Activated naive CD4-positive, alpha-beta T cell treated with anti-CD3 and anti-CD28 coated beads, Interleukin-2, amount 10 ng/mL, durations not matched to agents 7 days and 5 days (primary cell): ENCODE measurements around the gene MITF.
"Not testable (repeated sequence)": the region's sequence is repeated elsewhere in the genome, so short reads cannot be mapped to it uniquely, and the experiment has no call there.

Experiments used
- CTCF ChIA-PET: fragments of 350-600 bp; sonication (Branson Sonifier 250); formaldehyde crosslinking; loops from one replicate; lab custom pipeline; 2021; ENCODE audit warnings: antibody characterized with exemption; lab: Charles Lee
- DNase-seq: peaks from one replicate; pipeline ENCODE4 v3.0.0-alpha.2; 2020
- H3K27ac Mint-ChIP-seq: one replicate; pipeline ENCODE4 v1.8.0; 2021; ENCODE audit warnings: mild to moderate bottlenecking, moderate library complexity, mixed read lengths
- H3K27me3 Mint-ChIP-seq: one replicate; pipeline ENCODE4 v1.8.0; 2021; ENCODE audit warnings: mild to moderate bottlenecking, mixed read lengths
- H3K36me3 Mint-ChIP-seq: one replicate; pipeline ENCODE4 v1.8.0; 2021; ENCODE audit warnings: mixed read lengths
- H3K4me1 Mint-ChIP-seq: one replicate; pipeline ENCODE4 v1.8.0; 2021; ENCODE audit warnings: mixed read lengths
- H3K4me3 Mint-ChIP-seq: one replicate; pipeline ENCODE4 v1.8.0; 2021; ENCODE audit warnings: mild to moderate bottlenecking, moderate library complexity, mixed read lengths
- H3K9me3 Mint-ChIP-seq: one replicate; pipeline ENCODE4 v1.8.0; 2021; ENCODE audit warnings: mixed read lengths

MITF gene

DNA sequence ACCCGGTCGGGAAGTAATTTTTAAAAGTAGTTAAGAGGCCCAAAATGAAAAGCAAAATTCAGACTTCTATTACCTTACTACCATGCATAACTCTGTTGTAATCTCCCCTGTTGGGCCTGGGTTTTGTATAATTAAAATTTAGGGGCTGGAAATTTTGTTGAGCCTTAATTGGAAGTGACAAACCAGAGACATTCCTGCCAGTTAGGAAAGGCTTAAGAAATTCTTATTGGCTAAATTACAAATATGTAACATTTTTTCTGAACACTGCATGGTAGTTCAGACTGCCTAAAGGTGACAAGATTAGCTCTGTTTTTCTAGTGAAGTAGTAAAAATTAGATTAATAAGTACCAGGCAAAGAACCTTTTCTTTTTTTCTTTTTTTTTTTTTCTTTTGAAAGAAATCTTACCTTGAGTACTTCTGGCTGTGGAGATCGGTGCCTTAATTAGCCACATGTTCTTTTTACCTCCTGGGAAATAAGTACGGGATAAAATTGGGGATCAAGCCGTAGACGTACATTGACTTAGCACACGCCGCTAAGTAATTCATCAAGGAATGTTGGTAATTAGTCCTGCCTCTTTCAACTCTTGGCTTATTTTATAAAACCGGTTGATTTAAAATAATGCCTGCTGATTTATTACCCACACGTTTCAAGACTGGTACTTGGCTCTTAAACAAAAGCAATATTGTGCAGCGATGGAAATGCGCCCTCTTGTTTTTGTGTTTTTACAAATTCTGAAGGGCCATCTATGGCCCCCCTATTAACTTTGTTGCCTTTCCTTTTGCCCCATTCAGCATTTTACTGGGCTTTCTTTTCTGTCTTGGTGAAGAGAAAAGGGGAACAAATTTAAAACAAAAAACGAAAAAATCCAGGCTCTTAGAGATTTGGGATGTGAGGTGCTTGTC, 149.0 kb downstream of the MITF start:
- CTCF ChIA-PET, result no interaction called here
- H3K27ac Mint-ChIP-seq, result no peak overlapping the region
- H3K36me3 Mint-ChIP-seq, result no peaks in the 10 kb centered on the region
- no peaks in the 10 kb centered on the region for H3K4me1 Mint-ChIP-seq
- DNase-seq, result no peak
- H3K9me3 Mint-ChIP-seq, result no peaks in the 10 kb centered on the region
- H3K27me3 Mint-ChIP-seq, result no peaks in the 10 kb centered on the region
- no peak overlapping the region for H3K4me3 Mint-ChIP-seq

DNA sequence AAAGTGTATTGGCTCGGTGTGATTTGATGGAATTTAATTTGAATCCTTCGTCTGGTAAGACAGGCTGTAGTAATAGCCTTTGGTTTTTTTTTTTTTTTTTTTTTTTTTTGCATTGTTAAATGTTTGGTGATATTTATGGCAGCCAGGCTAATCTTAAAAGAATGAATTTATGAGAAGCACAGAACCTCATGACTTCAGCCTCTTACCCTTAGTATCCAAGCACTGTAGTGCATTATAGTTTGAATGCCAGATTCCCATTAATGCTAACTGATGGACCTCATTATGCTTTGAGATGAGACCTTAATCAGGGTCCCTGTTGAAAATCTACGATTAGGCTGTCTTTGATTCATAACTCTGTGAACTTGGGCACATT, 149.7 kb downstream of the MITF start:
- Mint-ChIP-seq H3K4me1 (no peaks in the 10 kb centered on the region), H3K27me3 (no peaks in the 10 kb centered on the region), H3K9me3 (no peaks in the 10 kb centered on the region), H3K27ac (no peak overlapping the region), H3K36me3 (no peaks in the 10 kb centered on the region), H3K4me3 (no peak overlapping the region)
- CTCF ChIA-PET, result no interaction called here
- no peak for DNase-seq

DNA sequence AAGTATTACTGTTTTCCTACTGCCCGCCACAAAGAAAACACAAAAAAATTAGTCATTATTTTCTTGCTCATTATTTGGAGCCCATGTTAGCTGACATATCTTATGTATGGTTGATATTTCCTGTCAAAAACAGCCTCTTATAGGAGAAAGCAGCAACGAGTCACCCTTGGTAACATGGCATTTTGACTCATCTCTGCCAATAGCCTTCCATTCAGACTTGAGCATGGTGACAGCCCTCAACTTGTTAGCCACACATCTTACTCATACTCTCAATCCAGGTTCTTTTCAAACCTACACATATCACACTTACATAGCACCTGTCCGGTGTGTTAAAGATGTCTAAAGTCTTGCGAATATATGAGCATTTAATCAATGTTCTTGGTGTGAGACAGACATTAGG, 150.8 kb downstream of the MITF start:
- Mint-ChIP-seq H3K4me3 (no peak overlapping the region), H3K27ac (no peak overlapping the region), H3K9me3 (no peaks in the 10 kb centered on the region), H3K36me3 (no peaks in the 10 kb centered on the region), H3K27me3 (no peaks in the 10 kb centered on the region), H3K4me1 (no peaks in the 10 kb centered on the region)
- CTCF ChIA-PET, result no interaction called here
- DNase-seq, result no peak

DNA sequence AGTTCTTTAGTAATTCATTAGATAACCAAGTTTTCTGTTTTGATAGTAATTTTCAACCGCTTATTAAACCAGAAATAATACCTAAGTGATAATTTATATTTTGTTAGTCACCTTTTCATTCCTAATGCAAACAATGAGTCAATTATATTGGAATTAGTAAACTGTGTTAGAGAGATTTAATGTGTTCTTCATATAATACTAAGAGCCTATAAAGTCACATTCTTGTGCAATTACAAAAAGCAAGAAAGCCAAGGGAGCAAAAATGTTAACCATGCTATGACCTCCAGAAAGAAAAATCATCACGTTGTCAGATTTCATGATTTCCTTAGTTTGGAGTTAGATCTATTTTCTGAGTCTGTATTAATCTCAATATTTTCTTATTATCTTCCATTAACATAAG, 151.4 kb downstream of the MITF start:
- DNase-seq, result no peak
- H3K36me3 Mint-ChIP-seq, result no peaks in the 10 kb centered on the region
- H3K4me1 Mint-ChIP-seq, result no peaks in the 10 kb centered on the region
- H3K4me3 Mint-ChIP-seq, result no peak overlapping the region
- no peaks in the 10 kb centered on the region for H3K27me3 Mint-ChIP-seq
- no peaks in the 10 kb centered on the region for H3K9me3 Mint-ChIP-seq
- no peak overlapping the region for H3K27ac Mint-ChIP-seq
- CTCF ChIA-PET, result no interaction called here

DNA sequence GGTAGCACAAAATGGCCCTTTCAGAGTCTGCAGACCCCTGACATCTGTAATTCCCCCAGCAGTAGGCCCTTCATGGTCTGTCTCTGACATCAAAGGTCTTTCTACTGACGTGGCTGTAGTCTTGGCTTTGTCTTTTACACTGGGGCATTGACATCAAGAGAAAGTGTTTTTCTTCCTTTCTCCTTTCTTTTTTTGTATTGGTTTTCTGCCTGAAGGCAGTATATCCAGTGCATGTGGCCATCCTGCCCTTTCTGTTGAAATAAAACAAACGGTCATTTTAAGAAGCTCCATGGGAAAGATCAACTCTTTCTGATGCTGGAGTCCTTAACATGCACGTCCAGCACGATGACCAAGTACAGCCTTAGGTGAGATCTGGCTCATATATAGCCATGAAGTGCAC, 153.4 kb downstream of the MITF start:
- CTCF ChIA-PET, result no interaction called here

DNA sequence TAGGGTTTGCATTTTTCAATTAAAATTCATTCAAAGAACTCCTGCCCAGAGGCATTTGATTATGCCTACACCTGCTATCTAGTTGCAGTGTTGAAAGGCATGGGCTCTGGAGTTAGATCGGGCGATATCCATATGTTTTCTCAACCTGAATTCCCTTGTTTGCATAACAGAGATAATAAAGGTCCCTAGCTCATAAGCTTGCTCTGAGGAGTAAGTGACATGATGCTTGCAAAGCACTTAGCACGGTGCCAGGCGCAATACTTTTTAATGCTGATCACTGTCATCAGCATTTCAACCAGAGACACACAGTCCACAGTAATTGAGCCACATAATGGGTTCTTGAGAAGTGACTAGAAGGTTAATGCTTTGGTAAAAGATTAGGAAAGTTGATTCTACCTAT, 154.0 kb downstream of the MITF start:
- DNase-seq, result no peak
- Mint-ChIP-seq H3K4me3 (no peak overlapping the region), H3K4me1 (no peaks in the 10 kb centered on the region), H3K27ac (no peak overlapping the region), H3K36me3 (no peaks in the 10 kb centered on the region), H3K9me3 (no peaks in the 10 kb centered on the region), H3K27me3 (no peaks in the 10 kb centered on the region)
- CTCF ChIA-PET, result no interaction called here

More for the DNA sequence above, 153.4 kb downstream of the MITF start:
- Mint-ChIP-seq H3K36me3 (no peaks in the 10 kb centered on the region), H3K9me3 (no peaks in the 10 kb centered on the region), H3K27ac (no peak overlapping the region), H3K4me3 (no peak overlapping the region), H3K27me3 (no peaks in the 10 kb centered on the region), H3K4me1 (no peaks in the 10 kb centered on the region)
- DNase-seq, result no peak

DNA sequence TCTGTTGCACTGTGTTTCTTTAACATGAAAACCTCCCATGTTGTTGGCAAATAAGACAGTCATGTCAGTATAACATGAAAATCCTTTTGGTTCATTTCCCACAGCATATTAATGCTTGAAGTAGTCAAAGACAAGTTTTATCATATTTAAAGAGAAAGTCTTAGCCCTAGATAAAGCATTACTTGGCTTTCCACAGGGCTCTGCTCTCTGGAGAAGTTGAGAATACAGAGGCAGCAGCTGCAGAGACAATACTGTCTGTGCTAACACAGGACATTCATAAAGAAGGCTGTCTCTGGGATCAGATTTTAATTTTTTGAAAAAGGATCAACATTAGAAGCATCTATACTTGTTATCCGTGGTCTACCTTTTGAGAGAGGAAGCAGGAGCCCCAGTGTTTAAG, 156.8 kb downstream of the MITF start:
- H3K27ac Mint-ChIP-seq, result no peak overlapping the region
- H3K9me3 Mint-ChIP-seq, result no peaks in the 10 kb centered on the region
- no peak overlapping the region for H3K4me3 Mint-ChIP-seq
- DNase-seq, result no peak
- no peaks in the 10 kb centered on the region for H3K27me3 Mint-ChIP-seq
- H3K36me3 Mint-ChIP-seq, result no peaks in the 10 kb centered on the region
- CTCF ChIA-PET, result no interaction called here
- H3K4me1 Mint-ChIP-seq, result no peaks in the 10 kb centered on the region

DNA sequence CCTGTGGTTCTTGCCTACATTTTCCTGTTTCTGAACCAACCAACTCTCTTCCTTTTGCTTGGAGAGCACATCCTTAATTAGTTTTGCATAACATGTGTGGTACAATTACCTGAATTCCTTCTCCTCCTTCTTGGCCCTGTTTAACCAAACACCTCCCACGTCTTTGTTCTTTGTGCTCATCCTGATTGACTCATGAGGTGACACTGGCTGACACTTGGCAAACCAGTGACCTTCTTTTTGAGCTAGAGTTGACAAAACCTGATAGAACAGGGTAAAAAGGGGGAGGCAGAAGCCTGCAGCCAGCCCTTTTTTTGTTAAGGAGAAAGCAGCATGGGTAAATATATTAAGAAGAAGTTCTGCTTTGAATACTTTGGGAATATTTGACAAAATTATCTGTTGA, 161.1 kb downstream of the MITF start:
- no peak overlapping the region for H3K4me3 Mint-ChIP-seq
- DNase-seq, result no peak
- CTCF ChIA-PET, result no interaction called here
- no peaks in the 10 kb centered on the region for H3K4me1 Mint-ChIP-seq
- H3K27me3 Mint-ChIP-seq, result no peaks in the 10 kb centered on the region
- no peaks in the 10 kb centered on the region for H3K36me3 Mint-ChIP-seq
- H3K9me3 Mint-ChIP-seq, result no peaks in the 10 kb centered on the region
- no peak overlapping the region for H3K27ac Mint-ChIP-seq

DNA sequence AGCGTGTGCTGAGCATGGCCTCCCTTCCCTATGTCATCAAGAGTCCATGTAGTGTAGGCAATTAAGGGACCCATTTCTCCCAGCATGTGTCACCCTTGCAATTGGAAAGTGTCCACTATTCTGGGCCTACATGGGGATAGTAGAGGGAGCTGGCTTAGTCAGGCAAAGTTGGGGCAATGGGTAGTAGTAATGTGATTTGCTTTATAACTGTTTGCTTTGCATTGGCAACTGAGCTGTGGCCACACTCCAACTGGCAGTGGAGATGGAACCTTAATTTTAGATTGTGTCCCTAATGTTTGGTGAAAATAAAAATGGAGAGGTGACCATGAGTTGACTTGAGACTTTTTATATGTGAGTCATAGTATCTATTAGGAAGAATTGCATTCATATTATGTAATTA, 162.5 kb downstream of the MITF start:
- DNase-seq, result no peak
- Mint-ChIP-seq H3K27me3 (no peaks in the 10 kb centered on the region), H3K27ac (no peak overlapping the region), H3K9me3 (no peaks in the 10 kb centered on the region), H3K4me3 (no peak overlapping the region), H3K36me3 (no peaks in the 10 kb centered on the region), H3K4me1 (no peaks in the 10 kb centered on the region)
- CTCF ChIA-PET, result no interaction called here

DNA sequence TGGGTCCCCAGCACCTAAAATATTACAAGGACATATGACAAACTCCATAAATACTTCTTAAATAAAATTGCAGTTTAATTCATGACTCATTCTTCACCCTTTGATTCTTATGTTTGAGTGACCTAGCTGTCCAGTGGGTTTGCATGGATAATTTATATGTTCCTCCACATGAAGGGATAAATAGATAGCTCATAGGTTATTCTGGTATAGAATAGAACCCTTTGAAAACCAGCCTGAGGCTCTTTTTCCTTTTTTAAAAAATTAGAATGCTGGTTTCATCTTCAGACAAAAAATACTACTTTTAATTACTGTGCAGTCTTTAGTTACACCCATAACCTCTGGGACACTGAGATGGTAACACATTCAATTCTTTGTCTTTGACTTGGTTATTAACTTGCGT, 163.1 kb downstream of the MITF start:
- Mint-ChIP-seq H3K4me1 (no peaks in the 10 kb centered on the region), H3K9me3 (no peaks in the 10 kb centered on the region), H3K27me3 (no peaks in the 10 kb centered on the region), H3K27ac (no peak overlapping the region), H3K4me3 (no peak overlapping the region), H3K36me3 (no peaks in the 10 kb centered on the region)
- CTCF ChIA-PET, result no interaction called here
- DNase-seq, result no peak

DNA sequence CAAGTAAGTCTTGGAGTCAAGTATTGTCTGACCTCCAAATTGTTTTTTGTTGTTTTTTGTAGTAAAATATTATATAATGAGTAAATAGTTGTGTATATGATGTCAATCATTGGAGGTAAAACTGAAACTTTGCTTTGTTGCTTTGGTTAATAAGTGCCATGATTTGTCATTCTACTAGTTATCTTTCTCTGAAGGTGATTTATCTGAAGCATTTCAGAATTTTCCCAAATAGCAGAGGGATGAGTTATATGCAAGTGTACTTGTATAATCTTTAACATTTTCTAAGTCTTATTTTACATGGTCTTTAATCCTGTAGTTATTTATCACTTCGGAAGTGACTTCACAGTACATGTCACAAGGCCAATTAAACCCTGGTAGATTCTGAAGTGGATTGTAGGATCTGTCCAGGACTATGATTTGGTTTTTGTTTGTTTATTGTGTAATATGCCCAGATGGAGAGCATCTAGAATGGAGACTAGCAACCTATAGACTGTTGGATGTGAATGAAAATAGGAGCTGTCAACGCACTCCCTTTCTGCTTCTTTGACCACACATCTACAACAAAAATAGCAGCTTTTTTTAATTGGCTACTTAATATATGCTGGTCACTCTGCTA, 167.2 kb downstream of the MITF start:
- H3K27ac Mint-ChIP-seq, result no peak overlapping the region
- CTCF ChIA-PET, result no interaction called here
- no peaks in the 10 kb centered on the region for H3K27me3 Mint-ChIP-seq
- H3K4me3 Mint-ChIP-seq, result no peak overlapping the region
- H3K9me3 Mint-ChIP-seq, result peaks cover 6% of the 10 kb centered on the region
- H3K36me3 Mint-ChIP-seq, result no peaks in the 10 kb centered on the region
- H3K4me1 Mint-ChIP-seq, result no peaks in the 10 kb centered on the region
- no peak for DNase-seq

DNA sequence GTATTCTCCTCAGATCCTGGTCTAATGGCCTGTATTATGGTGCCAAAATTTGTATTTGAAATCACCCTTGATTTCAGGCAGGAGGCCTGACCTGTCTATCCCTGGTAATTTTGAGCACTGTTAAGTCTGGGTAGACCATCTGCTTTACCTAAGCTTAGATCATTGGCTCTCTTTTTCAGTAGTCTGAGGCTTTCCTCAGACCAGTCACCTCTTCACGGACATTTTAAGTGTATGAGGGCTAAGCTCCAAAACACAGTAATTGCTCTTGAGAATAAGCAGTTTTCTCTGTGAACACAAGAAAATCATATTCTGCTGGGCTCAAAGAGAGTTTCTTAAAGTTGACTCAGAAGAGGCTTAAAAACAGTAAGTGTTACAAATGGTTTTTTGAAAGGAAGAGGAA, 168.3 kb downstream of the MITF start:
- Mint-ChIP-seq H3K4me3 (no peak overlapping the region), H3K4me1 (no peaks in the 10 kb centered on the region), H3K27me3 (no peaks in the 10 kb centered on the region), H3K36me3 (no peaks in the 10 kb centered on the region), H3K9me3 (peaks cover 6% of the 10 kb centered on the region), H3K27ac (no peak overlapping the region)
- CTCF ChIA-PET, result no interaction called here
- no peak for DNase-seq

DNA sequence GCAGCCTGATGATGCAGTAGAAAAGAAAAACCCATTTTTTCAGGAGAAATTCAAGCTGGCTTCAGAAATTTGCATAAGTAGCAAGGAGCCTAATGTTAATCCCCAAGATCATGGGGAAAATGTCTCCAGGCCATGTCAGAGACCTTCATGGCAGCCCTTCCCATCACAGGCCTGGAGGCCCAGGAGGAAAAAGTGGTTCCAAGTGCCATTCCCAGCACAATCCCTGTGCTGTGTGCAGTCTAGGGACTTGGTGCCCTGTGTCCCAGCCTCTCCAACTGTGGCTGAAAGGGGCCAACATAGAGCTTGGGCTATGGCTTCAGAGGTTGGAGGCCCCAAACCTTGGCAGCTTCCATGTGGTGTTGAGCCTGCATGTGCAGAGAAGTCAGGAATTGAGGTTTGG, 170.6 kb downstream of the MITF start:
- CTCF ChIA-PET, H3K9me3 Mint-ChIP-seq, H3K4me3 Mint-ChIP-seq, H3K4me1 Mint-ChIP-seq, H3K27ac Mint-ChIP-seq, H3K36me3 Mint-ChIP-seq, DNase-seq, H3K27me3 Mint-ChIP-seq: not testable (repeated sequence)

DNA sequence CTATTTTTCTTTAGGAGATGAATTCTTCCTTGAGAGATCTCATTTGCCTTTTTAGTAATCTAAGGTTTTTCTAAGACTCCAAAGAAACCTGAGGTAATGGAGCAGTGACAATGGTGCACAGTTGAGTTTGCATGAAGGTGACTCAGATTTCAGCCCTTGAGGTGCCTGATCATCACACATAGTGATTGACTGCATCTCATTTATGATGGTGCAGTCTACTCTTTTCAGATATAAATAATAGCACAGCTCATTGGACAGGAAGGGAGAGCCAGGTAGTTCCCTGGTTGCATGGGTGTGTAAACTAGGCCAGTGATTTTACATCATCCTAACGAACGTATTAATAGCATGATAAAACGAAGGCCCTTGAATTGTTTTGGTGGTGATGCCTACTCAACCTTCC, 174.2 kb downstream of the MITF start:
- CTCF ChIA-PET, result no interaction called here
- DNase-seq, result no peak
- H3K27me3 Mint-ChIP-seq, result no peaks in the 10 kb centered on the region
- H3K27ac Mint-ChIP-seq, result no peak overlapping the region
- H3K4me3 Mint-ChIP-seq, result no peak overlapping the region
- H3K9me3 Mint-ChIP-seq, result peaks cover 6% of the 10 kb centered on the region
- no peaks in the 10 kb centered on the region for H3K4me1 Mint-ChIP-seq
- no peaks in the 10 kb centered on the region for H3K36me3 Mint-ChIP-seq

DNA sequence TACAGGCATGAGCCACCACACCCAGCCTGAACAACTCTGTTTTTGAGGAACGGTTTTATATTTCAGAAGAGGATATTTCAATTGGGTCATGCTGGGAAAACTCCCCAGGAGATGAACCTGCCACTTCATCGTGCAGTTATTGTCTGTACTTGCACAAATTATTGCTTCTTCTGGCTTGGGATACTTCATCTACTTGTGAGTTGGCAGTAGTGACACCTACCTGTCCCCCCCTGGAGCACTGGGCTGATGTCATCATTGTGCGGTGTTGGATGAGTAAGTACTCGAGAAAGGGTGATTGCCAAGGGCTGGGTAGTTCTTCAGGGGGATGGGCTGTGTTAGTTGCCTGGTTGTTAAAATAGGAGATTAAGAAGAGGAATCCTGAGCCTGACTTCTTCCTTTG, 175.1 kb downstream of the MITF start:
- CTCF ChIA-PET, result no interaction called here
- Mint-ChIP-seq H3K36me3 (no peaks in the 10 kb centered on the region), H3K27ac (no peak overlapping the region), H3K27me3 (no peaks in the 10 kb centered on the region), H3K4me3 (no peak overlapping the region), H3K9me3 (peaks cover 2% of the 10 kb centered on the region), H3K4me1 (no peaks in the 10 kb centered on the region)
- DNase-seq, result no peak
